Fibroblast of mammary gland (primary cell): ENCODE measurements around the gene ADD2.

Experiments used
- DNase-seq: peaks from one replicate; pipeline ENCODE4 v3.0.0-alpha.2; 2010; ENCODE audit warnings: low read depth
- H3K4me3 ChIP-seq: 2 replicates; pipeline ENCODE4 v1.5.1; 2011; ENCODE audit warnings: low read depth, mild to moderate bottlenecking, low read length, moderate library complexity; ENCODE audit not compliant: control insufficient read depth
- CTCF ChIP-seq: conservative IDR thresholded peaks from 2 replicates; pipeline ENCODE4 v1.5.1; 2011; ENCODE audit warnings: low read depth, low read length, inconsistent platforms; ENCODE audit not compliant: control insufficient read depth, insufficient read depth

Gene ADD2

GRCh38 chr2:70638561-70638960, 129.4 kb downstream of the ADD2 start:
- no peak for TF ChIP-seq CTCF
- H3K4me3 ChIP-seq, result no peak overlapping the region
- DNase-seq, result no peak

- DNase-seq, result no peak
- no peak for TF ChIP-seq CTCF
- H3K4me3 ChIP-seq, result no peak overlapping the region
Observed at GRCh38 chr2:70633508-70633907, 134.5 kb downstream of the ADD2 start.

- TF ChIP-seq CTCF, result no peak
- no peak for DNase-seq
Observed at GRCh38 chr2:70632966-70633365, 135.0 kb downstream of the ADD2 start.

GRCh38 chr2:70632388-70632787, 135.6 kb downstream of the ADD2 start:
- no peak for DNase-seq
- H3K4me3 ChIP-seq, result no peak overlapping the region
- no peak for TF ChIP-seq CTCF

More at GRCh38 chr2:70632966-70633365, 135.0 kb downstream of the ADD2 start:
- no peak overlapping the region for H3K4me3 ChIP-seq

GRCh38 chr2:70630761-70631160, 137.2 kb downstream of the ADD2 start:
- no peak overlapping the region for H3K4me3 ChIP-seq
- DNase-seq, result no peak
- TF ChIP-seq CTCF, result no peak

GRCh38 chr2:70627211-70627898, 140.6 kb downstream of the ADD2 start:
- peak; percentile 30 for DNase-seq
- TF ChIP-seq CTCF, result no peak
- H3K4me3 ChIP-seq, result no peak overlapping the region
